AG10803 (cell line): Measurements from ENCODE around the gene TMEM108.

ENCODE experiments used
- DNase-seq: peaks from one replicate; pipeline ENCODE4 v3.0.0; 2010; ENCODE audit warnings: low read depth
- H3K4me3 ChIP-seq: 2 replicates; pipeline ENCODE4 v1.5.1; 2011; ENCODE audit warnings: mild to moderate bottlenecking, low read length, control low read depth
- CTCF ChIP-seq: conservative IDR thresholded peaks from 2 replicates; pipeline ENCODE4 v1.5.1; 2011; ENCODE audit warnings: mild to moderate bottlenecking, low read length, control low read depth, inconsistent platforms

The TMEM108 gene

GRCh38 chr3:133362539-133362938 lies 324.3 kb downstream of the TMEM108 start:
- H3K4me3 ChIP-seq: no peak overlapping the region
- no peak for TF ChIP-seq CTCF
- DNase-seq: no peak

GRCh38 chr3:133364704-133365103 lies 326.5 kb downstream of the TMEM108 start:
- no peak for DNase-seq
- H3K4me3 ChIP-seq: no peak overlapping the region
- TF ChIP-seq CTCF: no peak

- TF ChIP-seq CTCF: no peak
- DNase-seq: no peak
- no peak overlapping the region for H3K4me3 ChIP-seq
These were observed 328.7 kb downstream of the TMEM108 start for GRCh38 chr3:133366921-133367320.

- no peak for DNase-seq
- no peak overlapping the region for H3K4me3 ChIP-seq
- no peak for TF ChIP-seq CTCF
These were observed 329.2 kb downstream of the TMEM108 start for GRCh38 chr3:133367403-133367802.

- H3K4me3 ChIP-seq: no peak overlapping the region
- no peak for DNase-seq
- no peak for TF ChIP-seq CTCF
These were observed 329.8 kb downstream of the TMEM108 start for GRCh38 chr3:133367956-133368355.

GRCh38 chr3:133368371-133369067 lies 330.3 kb downstream of the TMEM108 start:
- no peak overlapping the region for H3K4me3 ChIP-seq
- no peak for DNase-seq
- no peak for TF ChIP-seq CTCF

- no peak overlapping the region for H3K4me3 ChIP-seq
- DNase-seq: no peak
- no peak for TF ChIP-seq CTCF
These were observed 330.9 kb downstream of the TMEM108 start for GRCh38 chr3:133369068-133369440.
